HG03108 (cell line): ENCODE measurements around the gene ITLN2.
"Not testable (repeated sequence)": the region's sequence is repeated elsewhere in the genome, so short reads cannot be mapped to it uniquely, and the experiment has no call there.

Experiments used
- ATAC-seq: cut with Tn5 transposase; IDR thresholded peaks from one replicate; pipeline ENCODE4 v1.9.1; 2021; ENCODE audit warnings: moderate library complexity; ENCODE audit not compliant: unreplicated experiment

The ITLN2 gene

GRCh38 chr1:160956966-160957365 lies 2.4 kb upstream of the ITLN2 start:
- ATAC-seq, result no peak

GRCh38 chr1:160953030-160953429 lies 1.6 kb downstream of the ITLN2 start:
- no peak for ATAC-seq

- no peak for ATAC-seq
Observed at GRCh38 chr1:160952129-160952510, 2.5 kb downstream of the ITLN2 start.

- ATAC-seq, result peak; percentile 61
Observed at GRCh38 chr1:160951443-160952128, 3.0 kb downstream of the ITLN2 start.

- no peak for ATAC-seq
Observed at GRCh38 chr1:160950657-160951056, 4.0 kb downstream of the ITLN2 start.

- no peak for ATAC-seq
Observed at GRCh38 chr1:160949881-160950280, 4.7 kb downstream of the ITLN2 start.

- ATAC-seq, result not testable (repeated sequence)
Observed at GRCh38 chr1:160949216-160949880, 5.3 kb downstream of the ITLN2 start.

- not testable (repeated sequence) for ATAC-seq
Observed at GRCh38 chr1:160947174-160947759, 7.3 kb downstream of the ITLN2 start.

GRCh38 chr1:160945881-160946280 lies 8.7 kb downstream of the ITLN2 start:
- not testable (repeated sequence) for ATAC-seq

GRCh38 chr1:160945079-160945478 lies 9.5 kb downstream of the ITLN2 start:
- ATAC-seq, result no peak

GRCh38 chr1:160942926-160943325 lies 11.7 kb downstream of the ITLN2 start:
- ATAC-seq, result no peak

- ATAC-seq, result not testable (repeated sequence)
Observed at GRCh38 chr1:160936666-160937065, 17.9 kb downstream of the ITLN2 start.

GRCh38 chr1:160935527-160936258 lies 18.9 kb downstream of the ITLN2 start:
- ATAC-seq, result no peak

GRCh38 chr1:160933305-160933704 lies 21.3 kb downstream of the ITLN2 start:
- ATAC-seq, result not testable (repeated sequence)

- ATAC-seq, result no peak
Observed at GRCh38 chr1:160925652-160926244, 28.9 kb downstream of the ITLN2 start.

GRCh38 chr1:160924791-160925651 lies 29.6 kb downstream of the ITLN2 start:
- no peak for ATAC-seq

- ATAC-seq, result no peak
Observed at GRCh38 chr1:160916666-160917065, 37.9 kb downstream of the ITLN2 start.

- ATAC-seq, result not testable (repeated sequence)
Observed at GRCh38 chr1:160913229-160913628, 41.4 kb downstream of the ITLN2 start.

- ATAC-seq, result no peak
Observed at GRCh38 chr1:160911925-160912324, 42.7 kb downstream of the ITLN2 start.

GRCh38 chr1:160911441-160911840 lies 43.2 kb downstream of the ITLN2 start:
- ATAC-seq, result no peak
